HL-60 (cell line): ENCODE results near the gene LAMP5.

Experiments
- DNase-seq, 2 experiments: peaks; one replicate each; pipeline ENCODE4 v3.0.0-alpha.2; 2010 to 2020; ENCODE audit warnings: low read depth in 1 of 2, low spot score in 1 of 2
- H3K27ac ChIP-seq: fragments of 250-450 bp; sonication (Bioruptor Pico); replicated peaks from 2 replicates; pipeline ENCODE4 v1.5.1; 2020; ENCODE audit warnings: mild to moderate bottlenecking, moderate library complexity
- H3K27me3 ChIP-seq: fragments of 250-450 bp; sonication (Bioruptor Pico); 2 replicates; pipeline ENCODE4 v1.5.1; 2021; ENCODE audit warnings: mild to moderate bottlenecking, moderate library complexity; ENCODE audit not compliant: insufficient read depth, poor library complexity, severe bottlenecking
- H3K4me3 ChIP-seq: replicated peaks from 2 replicates; pipeline ENCODE4 v1.5.1; 2011; ENCODE audit warnings: mild to moderate bottlenecking, control low read depth, low read length; ENCODE audit not compliant: insufficient read depth
- CTCF ChIP-seq: IDR thresholded peaks from one replicate; pipeline ENCODE4 v1.5.1; 2011; ENCODE audit warnings: low read length, control low read depth, inconsistent platforms; ENCODE audit not compliant: insufficient read depth
- GABPA ChIP-seq: IDR thresholded peaks from 2 replicates; pipeline ENCODE4 v1.6.1; 2012; ENCODE audit warnings: low read depth
- POLR2AphosphoS5 ChIP-seq: IDR thresholded peaks from 2 replicates; pipeline ENCODE4 v1.6.1; 2012; ENCODE audit warnings: low read depth
- REST ChIP-seq: IDR thresholded peaks from 2 replicates; pipeline ENCODE4 v1.6.1; 2012; ENCODE audit warnings: low read depth; ENCODE audit not compliant: insufficient replicate concordance
- SPI1 ChIP-seq: IDR thresholded peaks from 2 replicates; pipeline ENCODE4 v1.6.1; 2012; ENCODE audit warnings: low read depth, mild to moderate bottlenecking, borderline replicate concordance

Gene LAMP5

GRCh38 chr20:9490631-9491030, 23.8 kb upstream of the LAMP5 start:
- DNase-seq: no peak
- TF ChIP-seq REST: no peak
- no peak for TF ChIP-seq POLR2AphosphoS5
- no peak for TF ChIP-seq CTCF
- TF ChIP-seq SPI1: no peak
- no peak for TF ChIP-seq GABPA
- H3K27ac ChIP-seq: no peak overlapping the region
- no peak overlapping the region for H3K4me3 ChIP-seq
- no peaks in the 10 kb centered on the region for H3K27me3 ChIP-seq

- DNase-seq: no peak
- Histone ChIP-seq H3K4me3 (no peak overlapping the region), H3K27ac (no peak overlapping the region), H3K27me3 (no peaks in the 10 kb centered on the region)
- TF ChIP-seq GABPA (no peak), REST (no peak), SPI1 (no peak), CTCF (no peak), POLR2AphosphoS5 (no peak)
Observed at GRCh38 chr20:9491324-9491723, 23.1 kb upstream of the LAMP5 start.

- TF ChIP-seq POLR2AphosphoS5 (no peak), CTCF (no peak), SPI1 (no peak), GABPA (no peak), REST (no peak)
- Histone ChIP-seq H3K4me3 (no peak overlapping the region), H3K27me3 (no peaks in the 10 kb centered on the region), H3K27ac (no peak overlapping the region)
- no peak for DNase-seq
Observed at GRCh38 chr20:9492067-9492466, 22.3 kb upstream of the LAMP5 start.
